ENCODE data around the gene LCLAT1.

The LCLAT1 gene

DNA sequence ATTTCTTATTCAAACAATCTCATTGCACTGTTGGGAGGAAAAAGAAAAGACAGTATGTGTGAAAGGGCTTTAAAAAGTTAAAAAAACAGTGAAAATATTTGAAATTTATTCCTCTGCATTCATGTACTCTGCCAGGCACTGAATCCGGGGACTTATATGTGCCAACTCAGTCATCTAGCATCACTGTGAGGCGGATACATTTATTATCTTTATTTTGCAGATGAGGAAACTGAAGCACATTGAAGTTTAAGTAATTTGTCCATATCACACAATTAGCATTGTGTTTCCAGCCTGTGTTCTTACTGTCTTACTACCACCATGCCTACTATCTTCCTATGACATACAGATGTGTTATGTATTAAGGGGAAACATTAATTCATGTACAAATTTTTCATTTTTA is 1.8 kb downstream of the LCLAT1 start:
- H3K4me3 ChIP-seq (replicated peaks; ENCODE audit: low read depth, low read length): no peak overlapping the region
- DNase-seq (ENCODE audit: extremely low read depth, insufficient read length): no peak
- TF ChIP-seq, protein P1, sequence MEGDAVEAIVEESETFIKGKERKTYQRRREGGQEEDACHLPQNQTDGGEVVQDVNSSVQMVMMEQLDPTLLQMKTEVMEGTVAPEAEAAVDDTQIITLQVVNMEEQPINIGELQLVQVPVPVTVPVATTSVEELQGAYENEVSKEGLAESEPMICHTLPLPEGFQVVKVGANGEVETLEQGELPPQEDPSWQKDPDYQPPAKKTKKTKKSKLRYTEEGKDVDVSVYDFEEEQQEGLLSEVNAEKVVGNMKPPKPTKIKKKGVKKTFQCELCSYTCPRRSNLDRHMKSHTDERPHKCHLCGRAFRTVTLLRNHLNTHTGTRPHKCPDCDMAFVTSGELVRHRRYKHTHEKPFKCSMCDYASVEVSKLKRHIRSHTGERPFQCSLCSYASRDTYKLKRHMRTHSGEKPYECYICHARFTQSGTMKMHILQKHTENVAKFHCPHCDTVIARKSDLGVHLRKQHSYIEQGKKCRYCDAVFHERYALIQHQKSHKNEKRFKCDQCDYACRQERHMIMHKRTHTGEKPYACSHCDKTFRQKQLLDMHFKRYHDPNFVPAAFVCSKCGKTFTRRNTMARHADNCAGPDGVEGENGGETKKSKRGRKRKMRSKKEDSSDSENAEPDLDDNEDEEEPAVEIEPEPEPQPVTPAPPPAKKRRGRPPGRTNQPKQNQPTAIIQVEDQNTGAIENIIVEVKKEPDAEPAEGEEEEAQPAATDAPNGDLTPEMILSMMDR (IDR thresholded peaks at IDR 0.05; ENCODE audit: insufficient read depth, low read length, poor library complexity, severe bottlenecking): no peak
- no peaks in the 10 kb centered on the region for H3K36me3 ChIP-seq (ENCODE audit: control insufficient read depth, insufficient read depth, low read length)
- H3K27me3 ChIP-seq (replicated peaks; ENCODE audit: control insufficient read depth, insufficient read depth, low read length): no peaks in the 10 kb centered on the region

DNA sequence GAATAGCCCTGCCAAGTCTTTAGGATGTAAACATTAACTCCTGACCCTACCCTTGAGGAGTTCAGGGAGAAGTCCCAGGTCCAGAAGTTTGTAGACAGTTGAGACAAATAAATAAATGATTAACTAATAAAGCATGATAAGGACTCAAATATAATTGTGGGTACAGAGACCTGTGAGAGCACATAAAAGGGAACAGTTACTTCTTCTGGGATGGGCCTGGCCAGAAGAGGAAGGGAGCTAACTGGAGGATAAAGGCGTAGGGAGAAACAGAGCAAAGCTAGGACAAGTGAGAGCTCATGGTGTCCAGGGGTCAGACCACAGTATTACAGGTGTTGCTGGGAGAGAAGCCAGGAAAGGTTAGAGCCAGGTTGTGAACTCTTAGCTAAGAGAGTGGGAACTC is 3.0 kb downstream of the LCLAT1 start:
- no peaks in the 10 kb centered on the region for H3K36me3 ChIP-seq (ENCODE audit: control insufficient read depth, insufficient read depth, low read length)
- H3K27me3 ChIP-seq (replicated peaks; ENCODE audit: control insufficient read depth, insufficient read depth, low read length): no peaks in the 10 kb centered on the region
- no peak overlapping the region for H3K4me3 ChIP-seq (replicated peaks; ENCODE audit: low read depth, low read length)
- DNase-seq (ENCODE audit: extremely low read depth, insufficient read length): no peak
- TF ChIP-seq, protein P1 (IDR thresholded peaks at IDR 0.05; ENCODE audit: insufficient read depth, low read length, poor library complexity, severe bottlenecking): no peak

DNA sequence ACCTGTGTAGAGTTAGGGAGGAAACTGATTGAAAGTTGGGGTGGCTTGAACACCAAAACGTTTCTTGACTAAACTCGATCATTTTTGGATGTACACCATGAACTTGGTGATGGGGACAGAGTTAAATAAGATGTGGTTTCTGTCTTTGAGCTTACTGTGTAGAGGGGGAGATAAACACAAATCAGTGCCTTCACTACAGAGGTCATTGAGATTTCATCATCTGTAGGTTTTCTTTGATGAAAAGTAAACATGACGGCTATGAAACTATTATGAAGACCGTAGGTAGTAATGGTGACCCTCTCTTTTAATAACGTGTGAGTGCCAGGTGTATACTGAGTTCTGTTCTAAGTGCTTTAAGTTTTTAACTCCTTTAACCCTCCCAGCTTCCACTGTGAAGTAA is 6.5 kb downstream of the LCLAT1 start:
- DNase-seq (ENCODE audit: extremely low read depth, insufficient read length): no peak
- H3K27me3 ChIP-seq (replicated peaks; ENCODE audit: control insufficient read depth, insufficient read depth, low read length): no peaks in the 10 kb centered on the region
- TF ChIP-seq, protein P1 (IDR thresholded peaks at IDR 0.05; ENCODE audit: insufficient read depth, low read length, poor library complexity, severe bottlenecking): no peak

DNA sequence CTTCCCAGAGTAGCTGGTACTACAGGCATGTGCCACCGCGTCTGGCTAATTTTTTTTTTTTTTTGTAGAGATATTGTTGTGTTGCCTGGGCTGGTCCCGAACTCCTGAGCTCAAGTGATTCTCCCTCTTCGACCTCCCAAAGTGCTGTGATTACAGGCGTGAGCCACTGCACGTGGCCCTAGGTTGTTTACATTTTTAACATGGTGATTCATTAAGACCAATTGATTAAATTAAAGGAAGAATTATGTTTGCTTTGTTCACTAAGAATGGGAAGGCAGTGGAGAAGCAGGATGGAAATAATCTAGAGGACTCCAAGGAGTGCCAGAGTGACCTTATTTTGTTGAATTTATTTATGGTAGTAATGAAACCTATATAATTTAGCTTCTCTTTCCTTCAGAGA is 7.5 kb downstream of the LCLAT1 start:
- no peak for DNase-seq (ENCODE audit: extremely low read depth, insufficient read length)
- TF ChIP-seq, protein P1 (IDR thresholded peaks at IDR 0.05; ENCODE audit: insufficient read depth, low read length, poor library complexity, severe bottlenecking): no peak
- Histone ChIP-seq H3K27me3 (replicated peaks; ENCODE audit: control insufficient read depth, insufficient read depth, low read length) (no peaks in the 10 kb centered on the region), H3K36me3 (ENCODE audit: control insufficient read depth, insufficient read depth, low read length) (no peaks in the 10 kb centered on the region), H3K4me3 (replicated peaks; ENCODE audit: low read depth, low read length) (no peak overlapping the region)

More for the DNA sequence above, 6.5 kb downstream of the LCLAT1 start:
- H3K36me3 ChIP-seq (ENCODE audit: control insufficient read depth, insufficient read depth, low read length): no peaks in the 10 kb centered on the region
- no peak overlapping the region for H3K4me3 ChIP-seq (replicated peaks; ENCODE audit: low read depth, low read length)

DNA sequence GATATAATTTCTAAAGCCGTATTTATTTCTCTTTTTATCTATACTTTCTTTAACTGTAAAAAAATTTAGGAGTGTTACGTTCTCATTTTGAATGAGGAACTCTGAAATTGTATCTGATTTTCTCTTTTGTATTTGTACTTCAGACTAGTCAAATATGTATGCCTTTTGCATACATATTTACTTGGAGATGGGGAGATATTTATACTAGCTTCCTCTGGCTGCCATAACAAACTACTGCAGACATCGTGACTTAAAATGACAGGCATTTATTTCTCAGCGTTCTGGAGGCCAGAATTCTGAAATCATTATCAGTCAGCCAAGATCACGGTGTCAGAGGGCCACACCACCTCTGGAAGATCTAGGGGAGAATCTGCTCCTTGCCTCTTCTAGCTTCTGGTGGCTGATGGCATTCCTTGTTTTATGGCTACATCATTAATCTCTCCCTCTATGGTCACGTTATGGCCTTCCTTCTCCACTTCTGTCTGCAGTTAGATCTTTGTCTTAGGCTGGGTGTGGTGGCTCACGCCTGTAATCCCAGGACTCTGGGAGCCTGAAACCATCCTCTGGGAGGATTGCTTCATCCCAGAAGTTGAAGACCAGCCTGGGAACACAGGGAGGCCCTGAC is 8.2 kb downstream of the LCLAT1 start:
- no peak for DNase-seq (ENCODE audit: extremely low read depth, insufficient read length)
- Histone ChIP-seq H3K27me3 (replicated peaks; ENCODE audit: control insufficient read depth, insufficient read depth, low read length) (no peaks in the 10 kb centered on the region), H3K4me3 (replicated peaks; ENCODE audit: low read depth, low read length) (no peak overlapping the region), H3K36me3 (ENCODE audit: control insufficient read depth, insufficient read depth, low read length) (no peaks in the 10 kb centered on the region)
- TF ChIP-seq, protein P1 (IDR thresholded peaks at IDR 0.05; ENCODE audit: insufficient read depth, low read length, poor library complexity, severe bottlenecking): no peak

DNA sequence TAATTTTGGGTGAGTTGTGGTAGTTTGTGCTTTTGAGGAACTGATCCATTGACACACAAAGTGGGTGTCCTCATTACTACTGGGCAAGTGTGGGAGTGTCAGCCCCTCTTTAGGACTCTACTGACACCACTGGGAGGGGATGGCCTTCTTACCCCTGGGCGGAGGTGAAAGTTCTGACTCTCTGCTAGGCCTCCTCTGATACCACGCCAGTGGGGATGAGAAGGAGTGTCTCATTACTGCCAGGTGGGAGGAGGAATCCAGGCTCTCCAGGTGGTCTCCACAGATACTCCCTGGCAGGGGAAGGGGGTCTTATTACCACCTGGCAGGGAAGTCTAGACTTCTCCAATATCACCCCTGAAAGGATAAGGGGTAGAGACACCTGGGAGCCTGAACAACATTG is 9.1 kb downstream of the LCLAT1 start:
- DNase-seq (ENCODE audit: extremely low read depth, insufficient read length): no peak
- TF ChIP-seq, protein P1 (IDR thresholded peaks at IDR 0.05; ENCODE audit: insufficient read depth, low read length, poor library complexity, severe bottlenecking): no peak
- Histone ChIP-seq H3K27me3 (replicated peaks; ENCODE audit: control insufficient read depth, insufficient read depth, low read length) (no peaks in the 10 kb centered on the region), H3K36me3 (ENCODE audit: control insufficient read depth, insufficient read depth, low read length) (no peaks in the 10 kb centered on the region), H3K4me3 (replicated peaks; ENCODE audit: low read depth, low read length) (no peak overlapping the region)
